WTC11 (cell line): ENCODE data around the gene ANGPTL3. TPM values are rescaled to one million over a fixed set of nuclear protein-coding genes. Genes with fewer than 3 reads are reported as not detected.

Experiments
- ATAC-seq: fragments of 200-7000 bp; cut with Tn5 transposase; 2 replicates; pipeline ENCODE4 v1.10.0; 2021; ENCODE audit warnings: mild to moderate bottlenecking, moderate library complexity
- CTCF ChIA-PET: fragments of 300-600 bp; sonication (Branson Sonifier 250); formaldehyde crosslinking; loops from one replicate; lab custom pipeline; 2021; ENCODE audit warnings: antibody characterized with exemption; lab: Charles Lee
- POLR2A ChIA-PET: fragments of 350-600 bp; sonication (Branson Sonifier 250); formaldehyde crosslinking; loops from one replicate; lab custom pipeline; 2021; ENCODE audit warnings: antibody characterized with exemption; lab: Charles Lee
- DNase-seq: peaks from one replicate; pipeline ENCODE4 v3.0.0; 2021; ENCODE audit warnings: low spot score
- H3K27ac Mint-ChIP-seq: 2 replicates; pipeline ENCODE4 v1.8.0; 2021; ENCODE audit warnings: mixed read lengths
- H3K27me3 Mint-ChIP-seq: 2 replicates; pipeline ENCODE4 v1.8.0; 2021; ENCODE audit warnings: low read depth, mild to moderate bottlenecking, moderate library complexity, mixed read lengths
- H3K36me3 Mint-ChIP-seq: 2 replicates; pipeline ENCODE4 v1.8.0; 2021; ENCODE audit warnings: mixed read lengths
- H3K4me1 Mint-ChIP-seq: 2 replicates; pipeline ENCODE4 v1.8.0; 2022; ENCODE audit warnings: mixed read lengths
- H3K4me3 Mint-ChIP-seq: 2 replicates; pipeline ENCODE4 v1.8.0; 2021; ENCODE audit warnings: mild to moderate bottlenecking, moderate library complexity, mixed read lengths
- H3K9me3 Mint-ChIP-seq: 2 replicates; pipeline ENCODE4 v1.8.0; 2021; ENCODE audit warnings: mixed read lengths
- AFF4 ChIP-seq: sonication (generic); formaldehyde crosslinking; IDR thresholded peaks from 2 replicates; pipeline ENCODE4 v1.8.1; 2023; ENCODE audit warnings: mild to moderate bottlenecking, missing genetic modification reagents, borderline replicate concordance
- ATF1 ChIP-seq: sonication (generic); formaldehyde crosslinking; IDR thresholded peaks from 2 replicates; pipeline ENCODE4 v1.8.1; 2023; ENCODE audit warnings: mild to moderate bottlenecking, moderate library complexity, missing genetic modification reagents
- CBFB ChIP-seq: sonication (generic); formaldehyde crosslinking; IDR thresholded peaks from 2 replicates; pipeline ENCODE4 v1.8.1; 2022; ENCODE audit warnings: mild to moderate bottlenecking, low read depth, missing genetic modification reagents
- CTCF ChIP-seq: fragments of 200-600 bp; IDR thresholded peaks from 2 replicates; pipeline ENCODE4 v1.8.0; 2022; ENCODE audit warnings: antibody characterized with exemption
- FOXK1 ChIP-seq: sonication (generic); formaldehyde crosslinking; IDR thresholded peaks from 2 replicates; pipeline ENCODE4 v1.8.0; 2022; ENCODE audit warnings: mild to moderate bottlenecking, moderate library complexity, missing genetic modification reagents
- FOXP1 ChIP-seq: sonication (generic); formaldehyde crosslinking; IDR thresholded peaks from 2 replicates; pipeline ENCODE4 v1.8.0; 2022; ENCODE audit warnings: missing genetic modification reagents, mild to moderate bottlenecking, moderate library complexity, borderline replicate concordance
- HMGA2 ChIP-seq: fragments of 250-450 bp; sonication (Bioruptor Pico); IDR thresholded peaks from 2 replicates; pipeline ENCODE4 v1.4.0; 2021; ENCODE audit warnings: mild to moderate bottlenecking, moderate library complexity
- HMGXB4 ChIP-seq: sonication (generic); formaldehyde crosslinking; IDR thresholded peaks from 2 replicates; pipeline ENCODE4 v1.8.1; 2023; ENCODE audit warnings: mild to moderate bottlenecking, moderate library complexity, missing genetic modification reagents
- JUN ChIP-seq: sonication (generic); formaldehyde crosslinking; IDR thresholded peaks from 2 replicates; pipeline ENCODE4 v1.8.0; 2023; ENCODE audit warnings: mild to moderate bottlenecking, missing genetic modification reagents
- NFYB ChIP-seq: sonication (generic); formaldehyde crosslinking; conservative IDR thresholded peaks from 2 replicates; pipeline ENCODE4 v1.8.0; 2022; ENCODE audit warnings: low read depth, missing genetic modification reagents
- NR1H2 ChIP-seq: sonication (generic); formaldehyde crosslinking; IDR thresholded peaks from 2 replicates; pipeline ENCODE4 v1.9.0; 2021; ENCODE audit warnings: mild to moderate bottlenecking, moderate library complexity, missing genetic modification reagents
- NR2C2 ChIP-seq: sonication (generic); formaldehyde crosslinking; IDR thresholded peaks from 2 replicates; pipeline ENCODE4 v1.8.0; 2022; ENCODE audit warnings: mild to moderate bottlenecking, missing genetic modification reagents
- SMAD3 ChIP-seq: sonication (generic); formaldehyde crosslinking; IDR thresholded peaks from 2 replicates; pipeline ENCODE4 v1.8.0; 2022; ENCODE audit warnings: missing genetic modification reagents, mild to moderate bottlenecking, borderline replicate concordance
- STAT6 ChIP-seq: sonication (generic); formaldehyde crosslinking; conservative IDR thresholded peaks from 2 replicates; pipeline ENCODE4 v1.8.1; 2023; ENCODE audit warnings: mild to moderate bottlenecking, low read depth, missing genetic modification reagents, moderate library complexity
- TEAD1 ChIP-seq: sonication (generic); formaldehyde crosslinking; IDR thresholded peaks from 2 replicates; pipeline ENCODE4 v1.8.0; 2022; ENCODE audit warnings: mild to moderate bottlenecking, missing genetic modification reagents
- USF2 ChIP-seq: sonication (generic); formaldehyde crosslinking; IDR thresholded peaks from 2 replicates; pipeline ENCODE4 v1.8.1; 2023; ENCODE audit warnings: mild to moderate bottlenecking, missing genetic modification reagents, moderate library complexity
- ZNF396 ChIP-seq: fragments of 250-450 bp; sonication (Bioruptor Pico); IDR thresholded peaks from 2 replicates; pipeline ENCODE4 v1.8.0; 2021; ENCODE audit warnings: mild to moderate bottlenecking, moderate library complexity, borderline replicate concordance
- total RNA-seq: library from RNA; stranded (reverse); gene quantifications from 3 replicates; pipeline ENCODE4 v1.2.3, GENCODE V29; 2021

Gene ANGPTL3
- total RNA-seq, 1 experiment from 2014 or later: not detected

GRCh38 chr1:62613325-62613727 is 16.0 kb downstream of the ANGPTL3 start:
- no peak for DNase-seq
- CTCF ChIA-PET: no interaction called here
- H3K4me3 Mint-ChIP-seq: no peak overlapping the region
- no peak for TF ChIP-seq USF2 (CRISPR knock-in tag)
- TF ChIP-seq ATF1 (CRISPR knock-in tag): no peak
- no peak for TF ChIP-seq AFF4 (CRISPR knock-in tag)
- TF ChIP-seq NR2C2 (CRISPR knock-in tag): no peak
- TF ChIP-seq JUN (CRISPR knock-in tag): no peak
- no peak for TF ChIP-seq STAT6 (CRISPR knock-in tag)
- TF ChIP-seq HMGA2 (CRISPR knock-in tag): no peak
- TF ChIP-seq HMGXB4 (CRISPR knock-in tag): no peak
- no peak for TF ChIP-seq TEAD1 (CRISPR knock-in tag)
- TF ChIP-seq FOXP1 (CRISPR knock-in tag): no peak
- TF ChIP-seq ZNF396 (CRISPR knock-in tag): no peak
- no peak for TF ChIP-seq CBFB
- TF ChIP-seq, all 79 proteins: peak for 0
- H3K4me1 Mint-ChIP-seq: peaks cover 12% of the 10 kb centered on the region
- POLR2A ChIA-PET: no interaction called here
- H3K36me3 Mint-ChIP-seq: peaks cover 5% of the 10 kb centered on the region
- no peak overlapping the region for H3K27ac Mint-ChIP-seq
- no peaks in the 10 kb centered on the region for H3K27me3 Mint-ChIP-seq
- ATAC-seq: no peak
- H3K9me3 Mint-ChIP-seq: no peaks in the 10 kb centered on the region

- no peaks in the 10 kb centered on the region for H3K27me3 Mint-ChIP-seq
- CTCF ChIA-PET: no interaction called here
- H3K4me1 Mint-ChIP-seq: peaks cover 12% of the 10 kb centered on the region
- H3K9me3 Mint-ChIP-seq: no peaks in the 10 kb centered on the region
- H3K27ac Mint-ChIP-seq: no peak overlapping the region
- no peak for DNase-seq
- no peak for ATAC-seq
- H3K36me3 Mint-ChIP-seq: peaks cover 5% of the 10 kb centered on the region
- H3K4me3 Mint-ChIP-seq: no peak overlapping the region
- POLR2A ChIA-PET: no interaction called here
- TF ChIP-seq USF2 (CRISPR knock-in tag) (no peak), NR1H2 (CRISPR knock-in tag) (no peak), FOXK1 (CRISPR knock-in tag) (no peak), NFYB (CRISPR knock-in tag) (no peak), SMAD3 (CRISPR knock-in tag) (no peak), FOXP1 (CRISPR knock-in tag) (no peak), CTCF (no peak)
These were observed 16.6 kb downstream of the ANGPTL3 start for GRCh38 chr1:62613890-62614289.
